Right lung (tissue), 5 donors: ENCODE measurements around the gene MRPL44. TPM values are rescaled to one million over a fixed set of nuclear protein-coding genes. Genes with fewer than 3 reads are reported as not detected.

Experiments used
- DNase-seq, 2 donors: peaks; one replicate each; pipeline ENCODE4 v3.0.0-alpha.2; 2013
- polyA plus RNA-seq, 5 donors: library from polyadenylated mRNA; unstranded; fragments of 120-200 nt; gene quantifications; one replicate each; pipeline versions ENCODE4 v1.2.1 to v1.2.3, GENCODE V29; 2013; ENCODE audit warnings: inconsistent platforms in 1 of 5, low replicate concordance in 1 of 5; ENCODE audit not compliant: insufficient read length in 5 of 5, insufficient read depth in 1 of 5

MRPL44 gene
- polyA plus RNA-seq, 5 donors = 25.8 to 30.5 (median 26.6) TPM

GRCh38 chr2:223967981-223968380 lies 10.7 kb downstream of the MRPL44 start:
- DNase-seq = no peak

DNA sequence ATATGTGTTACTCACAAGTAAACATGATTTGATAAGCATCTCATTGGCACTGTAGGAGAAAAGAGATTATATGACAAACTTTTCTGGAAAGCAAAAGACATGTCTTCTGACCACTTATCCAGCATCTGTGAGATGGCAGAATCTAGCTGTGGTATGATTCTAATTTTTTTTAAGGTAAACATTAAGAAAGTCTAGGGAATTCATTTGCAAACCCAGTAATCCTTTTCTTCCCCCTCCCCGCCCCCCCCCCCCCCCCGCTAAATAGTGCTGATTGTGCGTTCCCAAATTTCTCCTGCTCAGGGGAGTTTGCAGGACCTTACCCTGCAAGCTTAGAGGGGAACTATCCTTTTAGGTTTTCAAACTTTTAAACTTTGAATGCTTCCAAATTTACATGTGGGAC lies 12.1 kb downstream of the MRPL44 start:
- no peak for DNase-seq

- no peak for DNase-seq
Observed at GRCh38 chr2:223969856-223970255, 12.6 kb downstream of the MRPL44 start.

DNA sequence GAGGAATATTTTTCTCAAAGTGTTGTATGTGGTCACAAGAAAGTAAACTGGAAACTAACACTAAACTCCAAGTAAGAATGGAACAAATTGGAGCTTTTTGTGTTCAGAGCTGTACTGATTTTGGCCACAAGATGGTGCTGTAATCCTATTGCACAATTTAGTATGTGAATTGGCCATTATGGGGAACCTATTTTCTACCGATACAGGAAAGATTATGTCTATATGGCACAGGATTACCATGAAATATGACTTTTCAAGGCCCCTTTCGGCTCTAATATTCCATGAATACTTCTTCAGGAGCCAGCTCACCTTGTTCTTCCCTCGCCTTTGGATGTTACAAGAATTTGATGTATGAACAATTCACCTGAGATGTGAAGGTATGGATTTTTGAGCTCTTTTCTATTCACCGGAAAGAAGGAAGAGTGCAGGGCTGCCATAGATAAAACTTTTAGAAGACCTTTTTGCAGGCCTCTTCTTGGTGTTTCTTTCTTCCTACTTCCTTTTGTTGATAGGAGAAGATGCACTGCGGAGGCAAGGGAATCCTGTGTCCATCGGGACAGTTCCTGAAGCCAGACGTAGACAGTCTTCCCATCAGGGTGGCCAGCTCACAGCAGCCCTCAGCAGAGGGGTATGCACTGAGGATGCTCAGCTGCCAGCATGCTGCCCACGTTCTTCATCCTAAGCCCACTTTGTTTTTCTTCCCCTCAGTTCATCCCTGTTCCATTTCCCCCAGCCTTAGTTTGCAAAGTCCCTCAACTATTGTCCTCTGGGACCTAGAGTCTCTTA lies 13.3 kb downstream of the MRPL44 start:
- DNase-seq = peak; percentile 36 to 56

DNA sequence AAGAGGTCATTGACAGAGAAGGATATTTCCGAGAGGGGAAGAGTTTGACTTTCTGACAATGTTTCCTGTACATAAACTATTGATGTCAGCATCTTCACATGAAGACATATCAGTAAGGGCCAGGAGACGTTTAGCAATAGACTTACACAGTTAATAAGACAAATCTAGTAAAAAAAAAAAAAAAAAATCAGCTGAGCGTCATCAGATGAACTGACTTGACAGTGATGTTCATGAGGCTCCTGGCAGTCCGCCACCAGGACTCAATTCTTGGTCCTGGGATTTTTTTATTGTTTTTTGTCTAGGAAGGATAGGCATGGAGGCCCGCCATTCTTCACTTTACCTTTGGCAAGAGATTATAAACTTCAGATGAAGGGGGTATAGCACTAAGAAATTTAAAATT lies 14.5 kb downstream of the MRPL44 start:
- DNase-seq = no peak

- no peak for DNase-seq
Observed at GRCh38 chr2:223972656-223973102, 15.4 kb downstream of the MRPL44 start.

GRCh38 chr2:223973606-223974005 lies 16.3 kb downstream of the MRPL44 start:
- no peak for DNase-seq

GRCh38 chr2:223976635-223977226 lies 19.5 kb downstream of the MRPL44 start:
- DNase-seq = no peak

DNA sequence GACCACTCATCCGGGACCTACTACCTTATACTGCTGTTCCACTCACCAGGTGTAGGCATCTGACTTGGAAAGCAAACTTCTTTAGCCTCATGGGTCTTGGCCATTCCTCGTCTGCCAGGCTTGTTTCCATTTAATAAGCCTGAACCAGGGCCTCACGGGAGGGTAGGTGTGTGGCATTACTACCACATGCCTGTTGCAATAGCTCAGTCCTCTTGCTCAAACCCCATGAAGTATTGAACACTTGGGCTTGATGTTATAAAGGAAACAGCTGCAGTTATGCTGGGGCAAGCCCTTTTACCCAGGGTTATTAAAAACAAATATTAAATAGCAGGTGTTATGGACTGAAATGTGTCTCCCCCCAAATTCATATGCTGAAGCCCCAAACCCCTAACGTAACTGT lies 21.2 kb downstream of the MRPL44 start:
- DNase-seq = no peak

- no peak for DNase-seq
Observed at GRCh38 chr2:223979730-223980396, 22.6 kb downstream of the MRPL44 start.

DNA sequence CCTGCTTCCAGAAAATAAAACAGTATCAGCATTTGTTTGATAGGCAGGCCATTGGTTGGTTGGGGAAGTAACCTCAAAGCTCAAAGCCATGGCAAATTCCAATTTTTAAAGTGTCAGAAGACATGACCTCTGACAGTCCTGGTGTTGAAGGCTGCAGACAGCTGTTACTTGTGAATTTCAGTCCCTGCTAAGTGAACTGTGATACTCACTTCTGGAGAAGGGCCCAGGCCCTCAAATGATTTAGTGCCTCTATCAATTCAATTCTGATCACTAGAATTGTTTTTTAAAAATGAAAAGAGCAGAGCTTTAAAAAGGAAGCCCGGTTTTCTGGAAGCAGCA lies 23.1 kb downstream of the MRPL44 start:
- DNase-seq = no peak

DNA sequence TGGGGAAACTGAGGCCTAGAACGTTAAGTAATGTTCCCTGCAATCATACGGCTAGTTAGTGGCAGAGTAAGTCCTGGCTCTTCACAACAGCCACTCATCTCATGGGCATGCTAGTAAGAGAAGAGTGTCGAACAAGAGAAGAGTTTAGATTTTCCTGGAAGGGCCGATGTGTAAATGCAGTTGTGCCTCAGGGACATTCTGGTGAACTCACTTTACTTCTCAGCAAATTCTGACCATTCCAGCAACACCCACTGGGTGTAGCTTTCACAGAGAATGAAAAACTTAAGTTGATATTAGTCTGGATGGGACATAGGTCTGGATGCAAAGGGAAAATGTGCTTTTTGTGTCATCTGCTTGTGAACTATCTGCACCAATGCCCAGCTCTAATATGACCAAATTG lies 23.5 kb downstream of the MRPL44 start:
- DNase-seq = no peak

- no peak for DNase-seq
Observed at GRCh38 chr2:223981241-223981640, 24.0 kb downstream of the MRPL44 start.

DNA sequence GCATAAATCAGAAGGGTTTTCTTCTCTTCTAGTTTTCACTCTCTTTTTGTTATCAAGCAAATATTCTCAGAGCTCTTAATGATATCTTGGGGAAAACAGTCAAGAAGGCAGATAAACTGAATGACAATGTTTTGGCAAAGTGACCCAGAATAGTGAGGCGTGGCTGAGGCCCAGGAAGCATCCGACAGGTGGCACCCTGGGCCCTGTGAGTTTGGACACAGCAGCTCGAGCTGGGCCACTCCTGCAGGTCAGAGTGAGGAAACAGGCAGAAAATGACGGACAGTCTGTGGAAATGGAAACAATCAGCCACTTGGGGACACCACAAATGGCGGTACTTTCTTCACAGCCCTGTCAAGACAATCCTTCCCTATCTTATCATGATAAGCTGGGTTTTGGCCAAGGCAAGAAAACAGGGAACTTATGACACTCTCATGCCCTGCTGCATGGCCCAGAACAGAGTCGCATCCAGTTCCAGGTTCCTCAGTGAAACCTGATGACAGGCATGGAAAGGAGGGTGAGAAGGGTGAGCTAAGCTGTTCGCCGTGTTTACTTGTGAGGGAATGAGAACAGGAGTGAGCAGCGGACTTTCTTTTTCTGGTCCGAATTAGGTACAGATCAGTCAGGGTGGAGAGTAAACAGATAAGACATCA lies 32.1 kb downstream of the MRPL44 start:
- DNase-seq = no peak

DNA sequence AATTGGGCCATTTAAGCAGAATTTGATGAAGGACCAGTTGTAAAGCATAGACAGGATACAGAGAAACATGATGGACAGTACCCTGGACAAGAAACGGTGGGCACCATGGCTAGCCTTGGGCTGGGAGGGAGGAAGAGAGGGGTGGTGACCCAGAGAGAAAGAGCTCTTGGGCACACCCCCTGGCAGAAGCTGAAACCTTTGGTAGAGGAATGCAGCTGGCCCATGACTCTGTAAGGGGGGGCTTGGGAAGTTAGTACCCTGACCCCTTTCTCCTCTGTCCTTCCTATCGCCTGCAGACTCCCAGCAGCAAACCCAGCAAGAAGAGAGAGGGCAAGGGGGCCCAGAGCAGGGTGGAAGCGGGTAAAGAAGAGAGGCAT lies 32.6 kb downstream of the MRPL44 start:
- DNase-seq = no peak

- DNase-seq = no peak
Observed at GRCh38 chr2:223991611-223992010, 34.3 kb downstream of the MRPL44 start.

- peak; percentile 67 to 83 for DNase-seq
Observed at GRCh38 chr2:223993634-223994232, 36.5 kb downstream of the MRPL44 start.

DNA sequence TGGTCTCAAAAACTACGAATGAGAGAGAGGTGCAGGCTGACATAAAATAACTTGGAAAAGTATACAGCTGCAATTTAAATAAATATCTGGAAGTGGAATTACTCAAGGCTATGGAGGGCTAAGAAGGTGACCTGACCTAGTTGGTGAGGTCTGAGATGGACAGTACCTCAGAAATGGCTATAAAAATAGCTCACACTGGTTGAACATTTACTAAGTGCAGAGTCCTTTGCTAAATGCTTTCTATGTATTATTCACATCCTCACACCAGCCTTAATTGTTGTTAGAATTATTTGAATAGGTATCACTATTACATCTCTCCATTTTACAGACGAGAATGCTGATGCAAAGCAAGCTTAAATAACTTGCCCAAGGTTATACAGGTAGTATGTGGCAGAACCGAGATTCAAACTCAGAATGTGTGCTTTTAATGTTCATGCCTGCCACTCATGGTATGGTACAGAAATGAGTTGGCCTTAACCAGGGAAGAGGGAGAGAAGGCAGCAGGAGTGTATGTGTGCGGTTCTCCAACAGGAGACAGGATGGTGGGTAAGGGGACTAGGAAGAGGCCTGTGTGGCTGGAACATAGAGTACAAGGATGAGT lies 37.4 kb downstream of the MRPL44 start:
- DNase-seq = no peak

GRCh38 chr2:223995569-223995968 lies 38.3 kb downstream of the MRPL44 start:
- no peak for DNase-seq

- DNase-seq = no peak
Observed at GRCh38 chr2:223996391-223996790, 39.1 kb downstream of the MRPL44 start.

- no peak for DNase-seq
Observed at GRCh38 chr2:223997938-223998337, 40.7 kb downstream of the MRPL44 start.

DNA sequence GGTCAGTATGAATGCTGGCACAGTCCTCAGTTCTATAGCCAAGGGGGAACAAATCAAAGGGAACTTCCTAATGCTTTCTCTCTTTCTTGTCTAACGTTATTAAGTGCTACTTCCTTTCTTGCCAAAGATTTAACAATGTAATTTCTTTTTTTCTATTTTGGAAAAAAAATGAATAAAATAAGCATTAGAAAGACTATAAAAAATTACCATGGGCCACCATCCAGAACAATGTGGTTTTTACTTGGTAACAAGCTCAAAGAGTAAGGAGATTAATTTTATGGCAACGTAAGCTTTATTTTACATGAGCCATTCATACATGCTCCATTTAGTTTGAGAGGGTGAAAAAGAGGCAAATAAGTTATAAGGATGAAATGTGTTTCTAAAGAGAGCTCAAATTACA lies 41.7 kb downstream of the MRPL44 start:
- DNase-seq = peak; percentile 57 to 61
